ENCODE data around the gene PRKG1.

PRKG1 gene

GRCh38 chr10:51169111-51169510 is 94.8 kb downstream of the PRKG1 start:
- Histone ChIP-seq H3K4me3 (ENCODE audit: low read length, poor library complexity, severe bottlenecking) (no peak overlapping the region), H3K9ac (ENCODE audit: low read depth, low read length, poor library complexity, severe bottlenecking) (no peak overlapping the region), H3K79me2 (ENCODE audit: insufficient read depth, low read length) (no peaks in the 10 kb centered on the region), H3F3A (ENCODE audit: low read depth) (no peaks in the 10 kb centered on the region), H3K4me1 (ENCODE audit: insufficient read depth, low read length, poor library complexity, severe bottlenecking) (no peaks in the 10 kb centered on the region), H4K20me1 (ENCODE audit: insufficient read depth, low read length, poor library complexity, severe bottlenecking) (no peaks in the 10 kb centered on the region), H3K9me3 (ENCODE audit: insufficient read depth, low read depth, low read length) (no peaks in the 10 kb centered on the region), H3K27me3 (ENCODE audit: insufficient read depth, low read length, poor library complexity, severe bottlenecking) (no peaks in the 10 kb centered on the region), H3K36me3 (ENCODE audit: insufficient read depth, low read length) (no peaks in the 10 kb centered on the region), H3K4me2 (ENCODE audit: low read depth, low read length, poor library complexity, severe bottlenecking) (no peak overlapping the region), H3K9me2 (replicated peaks; ENCODE audit: low read depth, low read length) (no peaks in the 10 kb centered on the region), H2AFZ (ENCODE audit: low read length) (no peak overlapping the region)
- TF ChIP-seq CTCF (conservative IDR thresholded peaks at IDR 0.05; ENCODE audit: low read length) (no peak), EZH2phosphoT487 (IDR thresholded peaks at IDR 0.05; ENCODE audit: borderline replicate concordance) (no peak)

GRCh38 chr10:51170518-51171245 is 96.4 kb downstream of the PRKG1 start:
- H3K9ac ChIP-seq (ENCODE audit: low read depth, low read length, poor library complexity, severe bottlenecking) = no peak overlapping the region
- no peaks in the 10 kb centered on the region for H3K9me3 ChIP-seq (ENCODE audit: insufficient read depth, low read depth, low read length)
- no peaks in the 10 kb centered on the region for H3K36me3 ChIP-seq (ENCODE audit: insufficient read depth, low read length)
- H3K9me2 ChIP-seq (replicated peaks; ENCODE audit: low read depth, low read length) = no peaks in the 10 kb centered on the region
- no peaks in the 10 kb centered on the region for H3K79me2 ChIP-seq (ENCODE audit: insufficient read depth, low read length)
- no peak overlapping the region for H3K4me3 ChIP-seq (ENCODE audit: low read length, poor library complexity, severe bottlenecking)
- TF ChIP-seq CTCF (conservative IDR thresholded peaks at IDR 0.05; ENCODE audit: low read length) (no peak), EZH2phosphoT487 (IDR thresholded peaks at IDR 0.05; ENCODE audit: borderline replicate concordance) (no peak)
- H4K20me1 ChIP-seq (ENCODE audit: insufficient read depth, low read length, poor library complexity, severe bottlenecking) = no peaks in the 10 kb centered on the region
- no peak overlapping the region for H3K4me2 ChIP-seq (ENCODE audit: low read depth, low read length, poor library complexity, severe bottlenecking)
- H3K27me3 ChIP-seq (ENCODE audit: insufficient read depth, low read length, poor library complexity, severe bottlenecking) = no peaks in the 10 kb centered on the region
- H3K4me1 ChIP-seq (ENCODE audit: insufficient read depth, low read length, poor library complexity, severe bottlenecking) = no peaks in the 10 kb centered on the region
- no peaks in the 10 kb centered on the region for H3F3A ChIP-seq (ENCODE audit: low read depth)
- H2AFZ ChIP-seq (ENCODE audit: low read length) = no peak overlapping the region

- H3K79me2 ChIP-seq (ENCODE audit: insufficient read depth, low read length) = no peaks in the 10 kb centered on the region
- TF ChIP-seq CTCF (conservative IDR thresholded peaks at IDR 0.05; ENCODE audit: low read length) = no peak
- no peak for TF ChIP-seq EZH2phosphoT487 (IDR thresholded peaks at IDR 0.05; ENCODE audit: borderline replicate concordance)
- no peak overlapping the region for H3K4me3 ChIP-seq (ENCODE audit: low read length, poor library complexity, severe bottlenecking)
- no peaks in the 10 kb centered on the region for H3K9me3 ChIP-seq (ENCODE audit: insufficient read depth, low read depth, low read length)
- no peaks in the 10 kb centered on the region for H3K27me3 ChIP-seq (ENCODE audit: insufficient read depth, low read length, poor library complexity, severe bottlenecking)
- H3K4me2 ChIP-seq (ENCODE audit: low read depth, low read length, poor library complexity, severe bottlenecking) = no peak overlapping the region
- no peaks in the 10 kb centered on the region; the same call in 1 of the 2 replicates for H3K9me2 ChIP-seq (replicated peaks; ENCODE audit: low read depth, low read length)
- H3K9ac ChIP-seq (ENCODE audit: low read depth, low read length, poor library complexity, severe bottlenecking) = no peak overlapping the region
- H4K20me1 ChIP-seq (ENCODE audit: insufficient read depth, low read length, poor library complexity, severe bottlenecking) = no peaks in the 10 kb centered on the region
- no peak overlapping the region for H2AFZ ChIP-seq (ENCODE audit: low read length)
- no peaks in the 10 kb centered on the region for H3K36me3 ChIP-seq (ENCODE audit: insufficient read depth, low read length)
- H3K4me1 ChIP-seq (ENCODE audit: insufficient read depth, low read length, poor library complexity, severe bottlenecking) = no peaks in the 10 kb centered on the region
- H3F3A ChIP-seq (ENCODE audit: low read depth) = no peaks in the 10 kb centered on the region
Observed at GRCh38 chr10:51171946-51172345, 97.7 kb downstream of the PRKG1 start.

All from Loucy (cell line).